HCT116 (cell line): Measurements from ENCODE around the gene PHOSPHO1. TPM values are rescaled to one million over a fixed set of nuclear protein-coding genes. Genes with fewer than 3 reads are reported as not detected.

ENCODE experiments used
- ATAC-seq: fragments of 200-7000 bp; cut with Tn5 transposase; 2 replicates; pipeline ENCODE4 v1.9.1; 2020; ENCODE audit warnings: mild to moderate bottlenecking, moderate library complexity
- BruUV-seq: library from RNA; stranded (reverse); fragments of 400-500 nt; replicated peaks from 2 replicates; lab custom pipeline; 2021; lab: Mats Ljungman, UMichigan
- CTCF ChIA-PET: fragments of 300-600 bp; sonication (Branson Sonifier 250); formaldehyde crosslinking; loops from one replicate; lab custom pipeline; 2021; ENCODE audit warnings: antibody characterized with exemption; lab: Charles Lee
- POLR2A ChIA-PET: fragments of 300-600, 350-600 bp; sonication (Branson Sonifier 250); formaldehyde crosslinking; loops from one replicate; lab custom pipeline; 2021; ENCODE audit warnings: antibody characterized with exemption; lab: Charles Lee
- RAD21 ChIA-PET, 2 experiments: fragments of 300-600 bp; sonication (Branson Sonifier 250); formaldehyde crosslinking; loops; one replicate each; lab custom pipeline; 2023; ENCODE audit warnings: low total read pairs in 2 of 2; ENCODE audit not compliant: uncharacterized antibody in 2 of 2, unreplicated experiment in 2 of 2, low non-redundant PET in 1 of 2; lab: Charles Lee
- DNase-seq: peaks from one replicate; pipeline ENCODE4 v3.0.0-alpha.2; 2010; ENCODE audit warnings: low read depth, low spot score
- H2AFZ ChIP-seq: fragments of 200-600 bp; shearing (Covaris generic), sonication (generic); 2 replicates; pipeline ENCODE4 v1.6.1; 2017; ENCODE audit warnings: low read depth, mixed run types, mixed read lengths, antibody characterized with exemption, low read length; ENCODE audit not compliant: poor library complexity, severe bottlenecking
- H3K27ac ChIP-seq: 2 replicates; pipeline ENCODE4 v1.5.1; 2012; ENCODE audit warnings: low read depth, low read length
- H3K27me3 ChIP-seq: fragments of 200-600 bp; sonication (generic); 2 replicates; pipeline ENCODE4 v1.6.1; 2016; ENCODE audit warnings: mixed run types, low read length, mixed read lengths; ENCODE audit not compliant: insufficient read depth
- H3K36me3 ChIP-seq, 2 experiments: fragments of 200-500 bp in 1 of 2; fragments of 200-600 bp in 1 of 2; sonication (Bioruptor generic) in 1 of 2; sonication (generic) in 1 of 2; 2 replicates each; pipeline versions ENCODE4 v1.5.1 to v1.6.1; 2014 to 2016; ENCODE audit warnings: low read length in 2 of 2, inconsistent platforms in 1 of 2, mixed read lengths in 1 of 2, mixed run types in 1 of 2; ENCODE audit not compliant: insufficient read depth in 2 of 2, control insufficient read depth in 1 of 2
- H3K4me1 ChIP-seq, 2 experiments: fragments of 200-600 bp in 1 of 2; sonication (generic) in 1 of 2; 2 replicates each; pipeline versions ENCODE4 v1.5.1 to v1.6.1; 2012 to 2017; ENCODE audit warnings: low read length in 2 of 2, inconsistent platforms in 1 of 2, mild to moderate bottlenecking in 1 of 2, mixed read lengths in 1 of 2, mixed run types in 1 of 2, moderate library complexity in 1 of 2; ENCODE audit not compliant: insufficient read depth in 2 of 2, control insufficient read depth in 1 of 2
- H3K4me2 ChIP-seq: fragments of 200-600 bp; sonication (generic); 2 replicates; pipeline ENCODE4 v1.6.1; 2017; ENCODE audit warnings: mixed run types, low read length, mixed read lengths
- H3K4me3 ChIP-seq, 2 experiments: fragments of 200-600 bp in 1 of 2; sonication (generic) in 1 of 2; replicated peaks in 1 of 2; 2 replicates each; pipeline ENCODE4 v1.5.1; 2011 to 2016; ENCODE audit warnings: low read length in 2 of 2, control low read depth in 1 of 2, low read depth in 1 of 2, mild to moderate bottlenecking in 1 of 2, mixed read lengths in 1 of 2, mixed run types in 1 of 2
- H3K79me2 ChIP-seq: fragments of 200-600 bp; sonication (generic); 2 replicates; pipeline ENCODE4 v1.6.1; 2017; ENCODE audit warnings: mild to moderate bottlenecking, mixed run types, low read length, moderate library complexity, mixed read lengths; ENCODE audit not compliant: insufficient read depth
- H3K9ac ChIP-seq: fragments of 200-600 bp; sonication (generic); 2 replicates; pipeline ENCODE4 v1.6.1; 2016; ENCODE audit warnings: low read length, mixed read lengths
- H3K9me2 ChIP-seq: fragments of 200-600 bp; sonication (generic), shearing (Covaris generic); 2 replicates; pipeline ENCODE4 v1.6.1; 2017; ENCODE audit warnings: mixed run types, mild to moderate bottlenecking, moderate library complexity; ENCODE audit not compliant: insufficient read depth
- H3K9me3 ChIP-seq, 2 experiments: fragments of 200-500 bp in 1 of 2; fragments of 200-600 bp in 1 of 2; sonication (Bioruptor generic) in 1 of 2; sonication (generic) in 1 of 2; 2 replicates each; pipeline ENCODE4 v1.6.1; 2014 to 2017; ENCODE audit warnings: low read length in 2 of 2, mixed read lengths in 2 of 2, inconsistent platforms in 1 of 2, low read depth in 1 of 2, mild to moderate bottlenecking in 1 of 2, mixed run types in 1 of 2, moderate library complexity in 1 of 2; ENCODE audit not compliant: control insufficient read depth in 1 of 2, insufficient read depth in 1 of 2
- H4K20me1 ChIP-seq: fragments of 200-600 bp; sonication (generic), shearing (Covaris generic); 2 replicates; pipeline ENCODE4 v1.6.1; 2017; ENCODE audit warnings: mixed run types, mild to moderate bottlenecking, moderate library complexity; ENCODE audit not compliant: insufficient read depth
- CTCF ChIP-seq, 3 experiments: fragments of 200-600 bp in 1 of 3; sonication (generic) in 1 of 3; IDR thresholded peaks in 2 of 3; conservative IDR thresholded peaks in 1 of 3; 2 replicates each; pipeline ENCODE4 v1.5.1; 2012 to 2017; ENCODE audit warnings: low read depth in 2 of 3, low read length in 2 of 3, antibody characterized with exemption in 1 of 3, borderline replicate concordance in 1 of 3, control low read depth in 1 of 3, mild to moderate bottlenecking in 1 of 3, mixed read lengths in 1 of 3, mixed run types in 1 of 3, moderate library complexity in 1 of 3; ENCODE audit not compliant: insufficient read depth in 1 of 3
- MAX ChIP-seq: IDR thresholded peaks from 2 replicates; pipeline ENCODE4 v1.6.1; 2012
- SIN3A ChIP-seq: IDR thresholded peaks from 2 replicates; pipeline ENCODE4 v1.6.1; 2012; ENCODE audit warnings: low read depth
- ZFX ChIP-seq: fragments of 450-650 bp; IDR thresholded peaks from 2 replicates; pipeline ENCODE4 v1.6.1; 2017
- intact Hi-C: fragments of 100-400 bp; cut with micrococcal nuclease; formaldehyde crosslinking; loops from 2 replicates; pipeline ENCODE4 v1.10.0; 2022
- total RNA-seq: library from RNA; stranded (reverse); gene quantifications from one replicate; pipeline ENCODE4 v1.2.1, GENCODE V29; 2021; ENCODE audit not compliant: unreplicated experiment

Gene PHOSPHO1
- total RNA-seq, 1 experiment from 2014 or later = 3.0 TPM

- no peak overlapping the region for H3K27ac ChIP-seq
- intact Hi-C loops = no loop called here
- no TSS peak for BruUV-seq
These were observed 21.6 kb upstream of the PHOSPHO1 start for GRCh38 chr17:49252148-49252695.

More at GRCh38 chr17:49252148-49252695, 21.6 kb upstream of the PHOSPHO1 start:
- CTCF ChIA-PET = no interaction called here
- ATAC-seq (peak; percentile 51), DNase-seq (no peak)
- no peaks in the 10 kb centered on the region for H3K9me3 ChIP-seq
- H3K4me1 ChIP-seq = peaks cover 17 to 26% of the 10 kb centered on the region in 2 experiments
- H3K27me3 ChIP-seq = no peaks in the 10 kb centered on the region
- POLR2A ChIA-PET = no interaction called here
- H4K20me1 ChIP-seq = no peaks in the 10 kb centered on the region
- H3K79me2 ChIP-seq = no peaks in the 10 kb centered on the region
- H3K4me3 ChIP-seq = no peak overlapping the region
- RAD21 ChIA-PET = no interaction called here
- H3K9ac ChIP-seq = no peak overlapping the region
- TF ChIP-seq CTCF (IDR thresholded peaks at IDR 0.05 in 2 of 3, conservative IDR thresholded peaks at IDR 0.05 in 1 of 3; ENCODE audit: borderline replicate concordance in 1 of 3, insufficient read depth in 1 of 3, low read depth in 2 of 3, low read length in 2 of 3) (peak in 2 of 3 experiments; percentile 15 to 19; a peak in 1 of 6 replicates), ZFX (no peak), MAX (no peak), SIN3A (no peak)
- H2AFZ ChIP-seq = no peak overlapping the region
- H3K36me3 ChIP-seq = no peaks in the 10 kb centered on the region
- no peaks in the 10 kb centered on the region for H3K9me2 ChIP-seq
- no peak overlapping the region for H3K4me2 ChIP-seq
